ENCODE data around the gene SCYGR5.
"Not testable (repeated sequence)": the region's sequence is repeated elsewhere in the genome, so short reads cannot be mapped to it uniquely, and the experiment has no call there.

SCYGR5 gene, protein sequence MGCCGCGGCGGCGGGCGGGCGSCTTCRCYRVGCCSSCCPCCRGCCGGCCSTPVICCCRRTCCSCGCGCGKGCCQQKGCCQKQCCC

DNA sequence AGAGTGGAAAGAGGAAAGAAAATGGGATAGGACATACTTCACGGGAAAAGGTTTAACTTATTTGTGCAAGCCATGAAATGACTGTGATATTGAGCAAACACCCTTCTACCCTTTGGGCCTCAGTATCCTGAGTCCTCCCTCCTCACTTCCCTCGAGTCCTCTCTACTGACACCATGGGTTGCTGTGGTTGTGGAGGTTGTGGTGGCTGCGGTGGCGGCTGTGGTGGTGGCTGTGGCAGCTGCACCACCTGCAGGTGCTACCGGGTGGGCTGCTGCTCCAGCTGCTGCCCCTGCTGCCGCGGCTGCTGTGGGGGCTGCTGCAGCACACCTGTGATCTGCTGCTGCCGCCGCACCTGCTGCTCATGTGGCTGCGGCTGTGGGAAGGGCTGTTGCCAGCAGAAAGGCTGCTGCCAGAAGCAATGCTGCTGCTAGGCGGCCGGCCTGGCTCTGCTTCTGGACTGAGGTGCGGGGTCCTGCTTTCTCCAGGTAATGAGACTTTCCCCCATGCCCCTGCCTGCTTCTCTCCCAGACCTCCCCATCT is at the start of gene SCYGR5:
Gene SCYGR5 (plus strand): TSS at position 174 of the 540 bp plus-strand sequence. CDS start 0 bp downstream, at position 174.
- H3K4me3 ChIP-seq (replicated peaks; ENCODE audit: low read depth, low read length); H3K36me3 ChIP-seq (ENCODE audit: control insufficient read depth, insufficient read depth, low read length); H3K27me3 ChIP-seq (replicated peaks; ENCODE audit: control insufficient read depth, insufficient read depth, low read length); DNase-seq (ENCODE audit: extremely low read depth, insufficient read length): not testable (repeated sequence)

DNA sequence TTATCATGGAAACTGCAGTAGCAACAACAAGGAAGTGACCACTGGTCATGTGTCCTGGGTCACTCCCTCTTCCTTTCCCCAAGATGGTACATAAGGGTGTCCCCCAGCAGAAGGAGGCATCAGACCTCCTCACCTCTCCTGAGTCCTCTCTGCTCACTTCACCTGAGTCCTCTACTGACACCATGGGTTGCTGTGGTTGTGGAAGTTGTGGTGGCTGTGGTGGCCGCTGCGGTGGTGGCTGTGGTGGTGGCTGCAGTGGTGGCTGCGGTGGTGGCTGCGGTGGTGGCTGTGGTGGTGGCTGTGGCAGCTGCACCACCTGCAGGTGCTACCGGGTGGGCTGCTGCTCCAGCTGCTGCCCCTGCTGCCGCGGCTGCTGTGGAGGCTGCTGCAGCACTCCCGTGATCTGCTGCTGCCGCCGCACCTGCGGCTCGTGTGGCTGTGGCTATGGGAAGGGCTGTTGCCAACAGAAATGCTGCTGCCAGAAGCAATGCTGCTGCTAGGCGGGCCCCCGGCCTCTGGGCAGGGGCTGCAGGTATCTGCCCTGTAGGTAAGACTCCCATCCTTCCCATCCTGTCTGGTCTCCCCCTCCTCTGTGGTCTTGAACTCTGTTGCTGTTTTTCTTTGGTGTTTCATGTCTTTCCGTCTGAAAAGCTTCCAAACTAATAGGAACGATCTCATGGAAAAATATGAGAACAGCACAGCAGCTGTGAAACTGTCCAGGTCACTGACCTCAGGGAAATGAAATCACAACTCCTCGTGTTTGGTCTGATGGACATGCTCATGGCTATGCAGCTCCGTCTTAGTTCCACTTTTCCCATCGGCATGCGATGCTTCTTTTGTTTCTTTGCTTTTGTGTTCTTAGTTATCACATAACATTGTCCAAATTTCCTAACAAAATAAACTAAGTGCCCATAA is 49.0 kb upstream of the SCYGR5 start, which contains the start of gene SCYGR4:
Gene SCYGR4 (plus strand): TSS at position 183 of the 915 bp plus-strand sequence. CDS start 0 bp downstream, at position 183.
- TF ChIP-seq, protein P1, sequence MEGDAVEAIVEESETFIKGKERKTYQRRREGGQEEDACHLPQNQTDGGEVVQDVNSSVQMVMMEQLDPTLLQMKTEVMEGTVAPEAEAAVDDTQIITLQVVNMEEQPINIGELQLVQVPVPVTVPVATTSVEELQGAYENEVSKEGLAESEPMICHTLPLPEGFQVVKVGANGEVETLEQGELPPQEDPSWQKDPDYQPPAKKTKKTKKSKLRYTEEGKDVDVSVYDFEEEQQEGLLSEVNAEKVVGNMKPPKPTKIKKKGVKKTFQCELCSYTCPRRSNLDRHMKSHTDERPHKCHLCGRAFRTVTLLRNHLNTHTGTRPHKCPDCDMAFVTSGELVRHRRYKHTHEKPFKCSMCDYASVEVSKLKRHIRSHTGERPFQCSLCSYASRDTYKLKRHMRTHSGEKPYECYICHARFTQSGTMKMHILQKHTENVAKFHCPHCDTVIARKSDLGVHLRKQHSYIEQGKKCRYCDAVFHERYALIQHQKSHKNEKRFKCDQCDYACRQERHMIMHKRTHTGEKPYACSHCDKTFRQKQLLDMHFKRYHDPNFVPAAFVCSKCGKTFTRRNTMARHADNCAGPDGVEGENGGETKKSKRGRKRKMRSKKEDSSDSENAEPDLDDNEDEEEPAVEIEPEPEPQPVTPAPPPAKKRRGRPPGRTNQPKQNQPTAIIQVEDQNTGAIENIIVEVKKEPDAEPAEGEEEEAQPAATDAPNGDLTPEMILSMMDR (IDR thresholded peaks at IDR 0.05; ENCODE audit: insufficient read depth, low read length, poor library complexity, severe bottlenecking): no peak
- DNase-seq (ENCODE audit: extremely low read depth, insufficient read length): no peak
- no peaks in the 10 kb centered on the region for H3K36me3 ChIP-seq (ENCODE audit: control insufficient read depth, insufficient read depth, low read length)

DNA sequence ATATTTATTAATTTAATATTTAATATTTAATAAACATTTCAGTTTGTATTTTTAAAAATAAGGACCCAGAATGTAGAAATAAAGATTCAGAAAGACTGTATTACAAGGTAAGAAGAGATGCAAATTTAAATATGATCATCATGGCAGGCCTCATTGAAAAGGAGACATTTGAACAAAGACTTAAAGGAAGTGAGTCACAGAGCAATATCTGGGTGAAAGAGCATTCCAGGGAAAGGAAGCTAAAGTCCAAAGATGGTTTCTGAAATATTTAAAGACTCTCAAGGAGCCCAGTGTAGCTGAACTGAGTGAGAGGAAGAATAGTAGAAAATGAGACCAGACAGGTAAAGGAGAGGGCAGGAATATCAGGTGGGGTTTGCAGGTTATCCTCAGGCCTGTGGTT is 43.4 kb upstream of the SCYGR5 start:
- H3K27me3 ChIP-seq (replicated peaks; ENCODE audit: control insufficient read depth, insufficient read depth, low read length): no peaks in the 10 kb centered on the region
- TF ChIP-seq, protein P1 (IDR thresholded peaks at IDR 0.05; ENCODE audit: insufficient read depth, low read length, poor library complexity, severe bottlenecking): no peak
- DNase-seq (ENCODE audit: extremely low read depth, insufficient read length): no peak
- no peaks in the 10 kb centered on the region for H3K36me3 ChIP-seq (ENCODE audit: control insufficient read depth, insufficient read depth, low read length)
- no peak overlapping the region for H3K4me3 ChIP-seq (replicated peaks; ENCODE audit: low read depth, low read length)

More for the DNA sequence above, 49.0 kb upstream of the SCYGR5 start, which contains the start of gene SCYGR4:
- no peak within 1 kb of the TSS for H3K4me3 ChIP-seq (replicated peaks; ENCODE audit: low read depth, low read length)
- no peaks in the 10 kb centered on the region for H3K27me3 ChIP-seq (replicated peaks; ENCODE audit: control insufficient read depth, insufficient read depth, low read length)

DNA sequence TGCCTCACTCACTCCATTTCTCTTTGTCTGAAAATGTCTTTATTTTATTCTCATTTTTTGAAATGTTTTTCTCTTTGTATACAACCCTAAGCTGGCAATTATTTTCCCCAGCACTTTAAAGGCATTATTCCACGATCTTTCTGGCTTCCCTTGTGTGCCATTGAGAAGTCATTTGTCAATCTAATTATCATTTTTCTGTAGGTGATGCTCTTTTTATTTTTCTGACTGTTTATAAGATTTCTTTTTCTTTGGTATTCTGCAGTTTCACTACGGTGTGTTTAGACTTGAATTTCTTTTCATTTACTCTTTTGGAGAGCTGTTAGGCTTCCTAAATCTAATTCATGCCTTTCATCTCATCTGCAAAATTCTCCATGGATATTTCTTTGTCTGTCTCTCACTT is 41.2 kb upstream of the SCYGR5 start:
- Histone ChIP-seq H3K4me3 (replicated peaks; ENCODE audit: low read depth, low read length) (no peak overlapping the region), H3K27me3 (replicated peaks; ENCODE audit: control insufficient read depth, insufficient read depth, low read length) (no peaks in the 10 kb centered on the region), H3K36me3 (ENCODE audit: control insufficient read depth, insufficient read depth, low read length) (no peaks in the 10 kb centered on the region)
- TF ChIP-seq, protein P1 (IDR thresholded peaks at IDR 0.05; ENCODE audit: insufficient read depth, low read length, poor library complexity, severe bottlenecking): no peak
- DNase-seq (ENCODE audit: extremely low read depth, insufficient read length): no peak

DNA sequence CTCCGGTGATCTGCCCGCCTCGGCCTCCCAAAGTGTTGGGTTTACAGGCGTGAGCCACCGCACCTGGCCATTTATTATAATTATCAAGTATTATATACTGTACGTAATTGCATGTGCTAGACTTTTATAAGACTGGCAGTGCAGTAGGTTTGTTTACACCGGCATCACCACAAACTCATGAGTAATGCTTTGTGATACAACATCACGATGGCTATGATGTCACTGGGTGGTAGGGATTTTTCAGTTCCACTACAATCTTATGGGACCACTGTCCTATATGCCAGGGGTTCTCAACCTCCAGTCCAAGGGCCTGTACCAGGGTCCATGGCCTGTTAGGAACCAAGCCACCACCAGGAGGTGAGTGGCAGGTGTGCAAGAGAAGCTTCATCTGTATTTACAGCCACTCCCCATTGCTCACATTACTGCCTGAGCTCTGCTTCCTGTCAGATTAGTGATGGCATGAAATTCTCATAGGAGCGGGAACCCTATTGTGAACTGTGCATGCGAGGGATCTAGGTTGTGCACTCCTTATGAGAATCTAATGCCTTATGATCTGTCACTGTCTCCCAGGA is 39.9 kb upstream of the SCYGR5 start:
- DNase-seq (ENCODE audit: extremely low read depth, insufficient read length): no peak
- TF ChIP-seq, protein P1 (IDR thresholded peaks at IDR 0.05; ENCODE audit: insufficient read depth, low read length, poor library complexity, severe bottlenecking): no peak
- Histone ChIP-seq H3K4me3 (replicated peaks; ENCODE audit: low read depth, low read length) (no peak overlapping the region), H3K36me3 (ENCODE audit: control insufficient read depth, insufficient read depth, low read length) (no peaks in the 10 kb centered on the region), H3K27me3 (replicated peaks; ENCODE audit: control insufficient read depth, insufficient read depth, low read length) (no peaks in the 10 kb centered on the region)

DNA sequence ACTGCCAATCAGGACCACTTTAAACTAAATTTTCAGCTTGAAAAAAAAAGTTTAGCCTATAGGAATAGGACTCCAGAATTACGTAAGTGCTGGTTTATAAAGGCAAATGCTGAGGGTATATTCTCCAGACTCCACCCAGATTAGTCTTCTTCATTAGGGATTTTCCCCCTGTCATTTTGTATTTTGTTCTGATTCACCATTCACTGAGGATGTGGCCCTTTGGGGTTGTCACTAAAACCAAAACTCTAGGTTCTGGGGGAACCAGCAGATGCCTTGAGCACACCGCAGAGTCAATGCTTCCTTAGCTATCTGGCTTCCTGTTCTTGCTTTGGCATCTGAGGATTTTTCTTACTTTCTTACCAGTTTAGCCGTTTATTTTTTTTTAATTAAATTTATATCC is 38.8 kb upstream of the SCYGR5 start:
- Histone ChIP-seq H3K27me3 (replicated peaks; ENCODE audit: control insufficient read depth, insufficient read depth, low read length) (no peaks in the 10 kb centered on the region), H3K36me3 (ENCODE audit: control insufficient read depth, insufficient read depth, low read length) (no peaks in the 10 kb centered on the region), H3K4me3 (replicated peaks; ENCODE audit: low read depth, low read length) (no peak overlapping the region)
- DNase-seq (ENCODE audit: extremely low read depth, insufficient read length): peak; percentile 57
- TF ChIP-seq, protein P1 (IDR thresholded peaks at IDR 0.05; ENCODE audit: insufficient read depth, low read length, poor library complexity, severe bottlenecking): no peak
